Ovary (tissue), 9 donors: ENCODE measurements around the gene ATP8A1. TPM values are rescaled to one million over a fixed set of nuclear protein-coding genes. Genes with fewer than 3 reads are reported as not detected.

Experiments
- DNase-seq, 5 donors: peaks; one replicate each; pipeline ENCODE4 v3.0.0-alpha.2; 2019 to 2020
- H3K27ac ChIP-seq, 2 donors: fragments of 200-600 bp; one replicate each; pipeline versions ENCODE4 v1.5.1 to v1.8.0; 2019 to 2022
- H3K27me3 ChIP-seq: fragments of 200-600 bp; one replicate; pipeline ENCODE4 v1.8.0; 2022
- H3K36me3 ChIP-seq: fragments of 200-600 bp; sonication (generic); one replicate; pipeline ENCODE4 v1.5.1; 2019
- H3K4me1 ChIP-seq: one replicate; pipeline ENCODE4 v1.8.1; 2013; ENCODE audit warnings: mild to moderate bottlenecking, moderate library complexity; ENCODE audit not compliant: insufficient read depth
- H3K4me3 ChIP-seq: fragments of 200-600 bp; sonication (generic); one replicate; pipeline ENCODE4 v1.5.1; 2017
- H3K9me3 ChIP-seq, 2 donors: fragments of 200-600 bp in 1 of 2; sonication (generic) in 1 of 2; one replicate each; pipeline versions ENCODE4 v1.5.1 to v1.8.1; 2013 to 2019; ENCODE audit warnings: mild to moderate bottlenecking in 1 of 2, moderate library complexity in 1 of 2
- CTCF ChIP-seq, 3 donors: fragments of 450-650 bp in 2 of 3; fragments of 200-600 bp in 1 of 3; IDR thresholded peaks; one replicate each; pipeline versions ENCODE4 v1.5.1 to v1.8.0; 2016 to 2022; ENCODE audit warnings: antibody characterized with exemption in 3 of 3, mild to moderate bottlenecking in 1 of 3
- EP300 ChIP-seq: sonication (generic); formaldehyde crosslinking; IDR thresholded peaks from one replicate; pipeline ENCODE4 v1.6.1; 2017; ENCODE audit warnings: antibody characterized with exemption
- POLR2A ChIP-seq: fragments of 450-650 bp; IDR thresholded peaks from one replicate; pipeline ENCODE4 v1.6.1; 2017; ENCODE audit warnings: antibody characterized with exemption, mild to moderate bottlenecking, moderate library complexity
- WGBS, 3 donors: extraction: QIAGEN DNeasy Blood & Tissue Kit in 1 of 3; methylation state at CpG; one replicate each; pipeline versions ENCODE4 v1.1.5 to v1.1.7; 2013 to 2017; 5-methylcytosine and 5-hydroxymethylcytosine counted together
- intact Hi-C, 4 donors: fragments of 100-400 bp; cut with DNase I; formaldehyde crosslinking; loops; one replicate each; pipeline versions ENCODE4 v1.11.0 to v1.15.1; 2022 to 2023
- polyA plus RNA-seq, 2 donors: library from polyadenylated mRNA; stranded (reverse); fragments of 200-250 nt in 1 of 2; fragments of 350-450 nt in 1 of 2; fragmentation: Illumina TruSeq in 1 of 2; extraction: RNeasy Lipid Tissue Mini Kit (QIAGEN cat#74804) in 1 of 2; gene quantifications; one replicate each; pipeline ENCODE4 v1.2.3, GENCODE V29; 2013 to 2014
- total RNA-seq, 7 donors: library from RNA; depleted of rRNA in 2 of 7; stranded (reverse); fragments of >200 nt in 2 of 7; fragmentation: NEBNext Ultra II Directional in 3 of 7; extraction: Animal tissue kit (Norgen Biotek cat#: 25700) in 3 of 7; gene quantifications; one replicate each; pipeline versions ENCODE4 v1.1.0 to v1.2.4, GENCODE V29; 2016 to 2023
- donor health status: DM: no; HTN: no; CAD: no; lungs with moderate emphysema.
- donor health status: DM: no; HTN: no; CAD: no.
- donor health status: Bipolar disorder and iron deficiency.
- donor health status: DM: yes; HTN: yes; CAD: no.
- donor health status: DM: no; HTN: no; CAD: no.
- donor health status: DM: yes; HTN: yes; CAD: no.

Gene ATP8A1
- total and polyA plus RNA-seq, 9 donors: 10.0 to 73.2 (median 21.6) TPM

DNA sequence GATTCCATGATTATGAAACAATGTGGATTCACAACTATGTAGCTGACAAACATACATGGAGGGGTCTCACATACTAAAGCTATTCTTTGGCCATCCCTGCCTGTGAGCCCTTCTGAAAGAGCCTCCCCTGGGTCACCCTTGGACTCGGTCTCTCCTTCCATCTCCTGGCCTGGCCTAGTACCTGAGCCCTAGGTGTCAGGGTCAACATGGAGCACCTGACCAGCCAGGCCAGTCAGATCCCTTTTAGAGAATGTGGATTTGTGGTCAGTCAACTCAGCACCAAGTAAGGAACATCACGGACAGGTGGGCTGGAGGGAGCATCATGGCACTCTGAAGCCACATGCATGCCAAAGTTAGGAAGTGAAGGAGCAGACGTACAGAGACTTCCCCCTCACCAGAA is 16.3 kb downstream of the ATP8A1 start:
- TF ChIP-seq POLR2A (no peak), EP300 (no peak), CTCF (IDR thresholded peaks at IDR 0.05) (no peak)
- H3K4me1 ChIP-seq: no peaks in the 10 kb centered on the region
- H3K9me3 ChIP-seq: no peaks in the 10 kb centered on the region
- intact Hi-C loops: no loop called here
- H3K27me3 ChIP-seq: no peaks in the 10 kb centered on the region
- H3K36me3 ChIP-seq: no peaks in the 10 kb centered on the region
- DNase-seq: no peak
- 60 to 94% (median 94%) methylated on average over 3 of the region's 3 CpGs for WGBS, 3 donors
- H3K27ac ChIP-seq: no peak overlapping the region
- no peak overlapping the region for H3K4me3 ChIP-seq

- 68 to 77% (median 72%) methylated on average over 3 of the region's 3 CpGs for WGBS, 3 donors
- Histone ChIP-seq H3K27ac (no peak overlapping the region), H3K4me3 (no peak overlapping the region), H3K27me3 (no peaks in the 10 kb centered on the region), H3K36me3 (no peaks in the 10 kb centered on the region), H3K9me3 (no peaks in the 10 kb centered on the region), H3K4me1 (no peaks in the 10 kb centered on the region)
- intact Hi-C loops: no loop called here
- no peak for TF ChIP-seq CTCF (IDR thresholded peaks at IDR 0.05)
- no peak for TF ChIP-seq POLR2A
- no peak for TF ChIP-seq EP300
- no peak for DNase-seq
Measured at GRCh38 chr4:42638993-42639392, 17.9 kb downstream of the ATP8A1 start.

DNA sequence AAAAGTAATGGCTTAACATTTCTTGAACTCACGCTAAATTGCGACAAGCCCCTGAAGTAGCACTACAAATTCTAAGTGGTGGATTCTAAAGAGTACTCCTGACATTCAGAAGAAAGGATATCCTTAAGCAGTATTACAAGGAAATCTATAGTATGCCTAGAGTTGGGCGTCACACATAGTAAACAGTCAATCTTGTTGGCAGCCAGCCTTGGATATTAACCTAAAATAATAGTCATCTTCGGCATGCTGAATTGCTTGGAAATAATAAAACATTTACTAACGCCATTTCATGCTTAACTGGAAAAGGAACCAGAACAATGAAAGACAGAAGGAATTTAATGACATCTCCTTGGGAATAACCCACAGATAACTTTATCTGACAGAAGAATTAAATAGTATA is 18.6 kb downstream of the ATP8A1 start:
- Histone ChIP-seq H3K4me3 (no peak overlapping the region), H3K9me3 (no peaks in the 10 kb centered on the region), H3K4me1 (no peaks in the 10 kb centered on the region), H3K27me3 (no peaks in the 10 kb centered on the region), H3K36me3 (no peaks in the 10 kb centered on the region), H3K27ac (no peak overlapping the region)
- TF ChIP-seq CTCF (IDR thresholded peaks at IDR 0.05) (no peak), POLR2A (no peak), EP300 (no peak)
- 77 to 81% (median 78%) methylated on average over 5 of the region's 5 CpGs for WGBS, 3 donors
- intact Hi-C loops: no loop called here
- no peak for DNase-seq

GRCh38 chr4:42637867-42638266 is 19.0 kb downstream of the ATP8A1 start:
- intact Hi-C loops: no loop called here
- no peak for TF ChIP-seq CTCF (IDR thresholded peaks at IDR 0.05)
- no peak for TF ChIP-seq EP300
- TF ChIP-seq POLR2A: no peak
- H3K27me3 ChIP-seq: no peaks in the 10 kb centered on the region
- no peaks in the 10 kb centered on the region for H3K36me3 ChIP-seq
- no peak for DNase-seq
- no peaks in the 10 kb centered on the region for H3K9me3 ChIP-seq
- no peak overlapping the region for H3K27ac ChIP-seq
- no peaks in the 10 kb centered on the region for H3K4me1 ChIP-seq
- no peak overlapping the region for H3K4me3 ChIP-seq

DNA sequence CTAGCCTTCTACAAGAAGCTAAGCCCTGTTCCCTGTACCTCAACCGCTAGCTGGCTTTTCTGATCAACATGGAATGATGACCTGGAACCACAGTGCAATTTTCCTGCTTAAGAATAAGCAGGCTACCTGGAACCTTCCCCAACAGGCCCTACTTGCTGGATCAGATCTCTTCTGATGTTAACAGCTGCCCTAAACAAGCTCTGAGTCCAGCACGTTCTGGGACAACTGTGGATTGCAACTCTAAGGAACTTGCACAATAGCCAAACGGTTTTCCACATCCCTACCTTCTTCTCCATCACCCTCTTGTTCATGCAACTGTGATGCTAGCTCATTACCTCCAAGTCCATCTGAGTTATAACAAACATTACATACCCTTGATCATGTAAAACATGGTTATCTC is 19.8 kb downstream of the ATP8A1 start:
- Histone ChIP-seq H3K27ac (no peak overlapping the region), H3K36me3 (no peaks in the 10 kb centered on the region), H3K4me1 (no peaks in the 10 kb centered on the region), H3K4me3 (no peak overlapping the region), H3K27me3 (no peaks in the 10 kb centered on the region), H3K9me3 (no peaks in the 10 kb centered on the region)
- intact Hi-C loops: no loop called here
- DNase-seq: no peak
- 94 to 95% (median 94%) methylated on average over 3 of the region's 3 CpGs for WGBS, 3 donors
- TF ChIP-seq POLR2A: no peak
